Transverse colon (tissue), 4 donors: ENCODE results near the gene OR6M1. TPM values are rescaled to one million over a fixed set of nuclear protein-coding genes. Genes with fewer than 3 reads are reported as not detected.

ENCODE experiments used
- DNase-seq: peaks from one replicate; pipeline ENCODE4 v3.0.0-alpha.2; 2019
- H3K27ac ChIP-seq, 4 donors: fragments of 200-600 bp; sonication (generic); 2 replicates each; pipeline ENCODE4 v1.5.1; 2016 to 2018; ENCODE audit warnings: inconsistent platforms in 4 of 4
- H3K27me3 ChIP-seq: fragments of 200-600 bp; sonication (generic); 2 replicates; pipeline ENCODE4 v1.5.1; 2017; ENCODE audit warnings: inconsistent platforms
- H3K36me3 ChIP-seq, 4 donors: fragments of 200-600 bp; sonication (generic); 2 replicates each; pipeline ENCODE4 v1.5.1; 2017 to 2019; ENCODE audit warnings: inconsistent platforms in 4 of 4
- H3K4me1 ChIP-seq, 4 donors: fragments of 200-600 bp; sonication (generic); 2 replicates each; pipeline ENCODE4 v1.5.1; 2017 to 2020; ENCODE audit warnings: inconsistent platforms in 4 of 4
- H3K4me3 ChIP-seq, 4 donors: fragments of 200-600 bp; sonication (generic); 1 replicate in 1 of 4; 2 replicates in 3 of 4; pipeline versions ENCODE4 v1.5.1 to v1.6.1; 2017 to 2019; ENCODE audit warnings: inconsistent platforms in 4 of 4
- H3K9me3 ChIP-seq, 2 donors: fragments of 200-600 bp; sonication (generic); 2 replicates each; pipeline ENCODE4 v1.5.1; 2017 to 2019; ENCODE audit warnings: inconsistent platforms in 2 of 2
- CTCF ChIP-seq, 5 experiments: fragments of 200-600 bp in 3 of 5; fragments of 450-650 bp in 2 of 5; sonication (generic) in 3 of 5; IDR thresholded peaks; 1 replicate in 2 of 5; 2 replicates in 3 of 5; pipeline ENCODE4 v1.5.1; 2016 to 2017; ENCODE audit warnings: antibody characterized with exemption in 5 of 5, inconsistent platforms in 3 of 5, mild to moderate bottlenecking in 2 of 5, moderate library complexity in 1 of 5
- EP300 ChIP-seq: sonication (generic); formaldehyde crosslinking; IDR thresholded peaks from one replicate; pipeline ENCODE4 v1.6.1; 2017; ENCODE audit warnings: antibody characterized with exemption, low read depth
- POLR2A ChIP-seq: fragments of 450-650 bp; IDR thresholded peaks from one replicate; pipeline ENCODE4 v1.6.1; 2016; ENCODE audit warnings: antibody characterized with exemption, mild to moderate bottlenecking, moderate library complexity
- POLR2AphosphoS5 ChIP-seq, 3 donors: sonication (generic); formaldehyde crosslinking; IDR thresholded peaks; one replicate each; pipeline ENCODE4 v1.6.1; 2016; ENCODE audit warnings: antibody characterized with exemption in 3 of 3
- WGBS, 2 donors: methylation state at CpG; one replicate each; pipeline ENCODE4 v1.1.5; 2018; ENCODE audit warnings: low coverage in 1 of 2; 5-methylcytosine and 5-hydroxymethylcytosine counted together
- in situ Hi-C, 4 donors: fragments of 200-750 bp; cut with MboI; loops; one replicate each; pipeline versions ENCODE4 v1.15.0 to v1.15.1; 2017; ENCODE audit warnings: low sequenced_read_pairs in 3 of 4, low pct_ligation_motif_present in 1 of 4, low pct_unique_long_range_greater_than_20kb in 1 of 4
- intact Hi-C: fragments of 100-400 bp; cut with DNase I; formaldehyde crosslinking; loops from one replicate; pipeline ENCODE4 v1.15.1; 2023; ENCODE audit warnings: low total_unique reads
- small RNA-seq, 4 donors: library from RNA; depleted of rRNA; stranded (forward); fragments of <200 nt; gene quantifications; one replicate each; pipeline ENCODE3, GENCODE V24; 2016
- total RNA-seq, 4 donors: library from RNA; depleted of rRNA; stranded (reverse); fragments of >200 nt; gene quantifications; one replicate each; pipeline ENCODE4 v1.1.0, GENCODE V29; 2016

The OR6M1 gene
- total RNA-seq, 4 donors from 2014 or later = not detected

GRCh38 chr11:123760894-123761293 lies 45.3 kb downstream of the OR6M1 start:
- Histone ChIP-seq H3K4me3 (no peak overlapping the region), H3K36me3 (no peaks in the 10 kb centered on the region), H3K27me3 (no peaks in the 10 kb centered on the region), H3K4me1 (no peaks in the 10 kb centered on the region), H3K9me3 (peaks cover 10 to 12% of the 10 kb centered on the region in 2 donors), H3K27ac (no peak overlapping the region)
- TF ChIP-seq POLR2A = no peak
- TF ChIP-seq POLR2AphosphoS5 (IDR thresholded peaks at IDR 0.05) = no peak
- TF ChIP-seq CTCF (IDR thresholded peaks at IDR 0.05) = no peak
- WGBS, 2 donors = 50 to 75% methylated on average over 1 of the region's 1 CpG
- no peak for DNase-seq
- intact Hi-C loops (no loop called here), in situ Hi-C loops (no loop called here)

GRCh38 chr11:123757976-123758375 lies 48.2 kb downstream of the OR6M1 start:
- Histone ChIP-seq H3K27ac (no peak overlapping the region), H3K27me3 (no peaks in the 10 kb centered on the region), H3K4me3 (no peak overlapping the region), H3K36me3 (no peaks in the 10 kb centered on the region), H3K9me3 (peaks cover 9 to 12% of the 10 kb centered on the region in 2 donors), H3K4me1 (no peaks in the 10 kb centered on the region)
- WGBS, 2 donors = 79 to 81% methylated on average over 3 of the region's 3 CpGs
- in situ Hi-C loops (no loop called here), intact Hi-C loops (no loop called here)
- TF ChIP-seq CTCF (IDR thresholded peaks at IDR 0.05) = no peak
- TF ChIP-seq EP300 = no peak
- TF ChIP-seq POLR2AphosphoS5 (IDR thresholded peaks at IDR 0.05) = no peak
- no peak for TF ChIP-seq POLR2A
- no peak for DNase-seq

GRCh38 chr11:123755813-123756212 lies 50.3 kb downstream of the OR6M1 start:
- Histone ChIP-seq H3K27ac (no peak overlapping the region), H3K4me1 (no peaks in the 10 kb centered on the region), H3K9me3 (no peaks in the 10 kb centered on the region), H3K36me3 (no peaks in the 10 kb centered on the region), H3K27me3 (no peaks in the 10 kb centered on the region), H3K4me3 (no peak overlapping the region)
- DNase-seq = no peak
- no peak for TF ChIP-seq POLR2AphosphoS5 (IDR thresholded peaks at IDR 0.05)
- TF ChIP-seq CTCF (IDR thresholded peaks at IDR 0.05) = no peak
- TF ChIP-seq POLR2A = no peak
- no peak for TF ChIP-seq EP300
- intact Hi-C loops (no loop called here), in situ Hi-C loops (no loop called here)
- 89 to 98% methylated on average over 3 of the region's 3 CpGs for WGBS, 2 donors

Small RNAs within 50 kb of the gene (small RNA-seq; reads per million reads assigned to genes)
- gene RNU1-21P = 0 reads per million in 4 donors

Other genes with a start within 250 kb of the OR6M1 start
- gene SCN3B, start 151.7 kb downstream of the OR6M1 start, total RNA-seq = 1 to 10 TPM in 1 of 4 donors, under 1 TPM in 3; 0.20 to 1.1 (median 0.58) TPM
- gene ZNF202, start 64.7 kb downstream of the OR6M1 start, total RNA-seq = 1 to 10 TPM; 4.4 to 7.8 (median 6.2) TPM
- under 1 TPM in 1 of 4 donors, not detected in 3; 0.68 TPM for gene OR6X1, start 51.8 kb downstream of the OR6M1 start, total RNA-seq
- not detected for gene TMEM225, start 79.3 kb upstream of the OR6M1 start, total RNA-seq
- 1 to 10 TPM in 2 of 4 donors, under 1 TPM in 1, not detected in 1; 0.82 to 1.7 (median 1.6) TPM for gene OR8D4, start 95.8 kb upstream of the OR6M1 start, total RNA-seq
- under 1 TPM in 2 of 4 donors, not detected in 2; 0.41 to 0.95 TPM for gene OR4D5, start 133.3 kb upstream of the OR6M1 start, total RNA-seq
- gene OR6T1, start 137.5 kb upstream of the OR6M1 start, total RNA-seq = not detected
- gene OR10S1, start 171.4 kb upstream of the OR6M1 start, total RNA-seq = not detected
- gene OR10G6, start 188.8 kb upstream of the OR6M1 start, total RNA-seq = not detected
- 1 to 10 TPM in 1 of 4 donors, under 1 TPM in 1, not detected in 2; 0.27 to 1.2 TPM for gene OR10G4, start 206.6 kb upstream of the OR6M1 start, total RNA-seq
- under 1 TPM in 1 of 4 donors, not detected in 3; 0.55 TPM for gene OR10G9, start 216.7 kb upstream of the OR6M1 start, total RNA-seq
- gene OR10G8, start 220.4 kb upstream of the OR6M1 start, total RNA-seq = 1 to 10 TPM in 1 of 4 donors, not detected in 3; 2.0 TPM
- gene OR10G7, start 235.0 kb upstream of the OR6M1 start, total RNA-seq = not detected